ENCODE results near the gene IKBKE.

DNA sequence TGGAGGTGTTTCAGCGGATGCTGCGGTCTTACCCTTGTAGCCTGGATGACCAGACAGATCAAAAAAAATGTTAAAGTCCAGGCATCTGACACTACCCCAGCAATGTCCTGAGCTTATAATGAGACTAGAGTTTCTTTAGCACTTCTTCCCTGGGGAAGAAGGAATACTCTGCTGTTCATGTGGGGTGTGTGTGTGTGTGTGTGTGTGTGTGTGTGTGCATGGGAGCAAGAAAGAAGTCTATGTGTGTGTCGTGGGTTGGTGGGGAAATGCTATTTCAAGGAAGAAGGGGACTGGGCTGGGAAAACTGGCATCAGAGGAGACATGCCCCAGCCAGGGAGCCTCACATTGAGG is 34.1 kb downstream of the IKBKE start:
- TF ChIP-seq TAF1 (IDR thresholded peaks at IDR 0.05; ENCODE audit: low read depth, low read length) (no peak), POLR2A (IDR thresholded peaks at IDR 0.05; ENCODE audit: control extremely low read depth in 1 of 2, low read depth in 2 of 2, low read length in 2 of 2) (no peak), ZNF274 (IDR thresholded peaks at IDR 0.05; ENCODE audit: borderline replicate concordance, extremely low read depth, low read length) (no peak), EGR1 (IDR thresholded peaks at IDR 0.05; ENCODE audit: borderline replicate concordance, low read depth, low read length) (no peak)
- TF ChIP-seq, protein P1, sequence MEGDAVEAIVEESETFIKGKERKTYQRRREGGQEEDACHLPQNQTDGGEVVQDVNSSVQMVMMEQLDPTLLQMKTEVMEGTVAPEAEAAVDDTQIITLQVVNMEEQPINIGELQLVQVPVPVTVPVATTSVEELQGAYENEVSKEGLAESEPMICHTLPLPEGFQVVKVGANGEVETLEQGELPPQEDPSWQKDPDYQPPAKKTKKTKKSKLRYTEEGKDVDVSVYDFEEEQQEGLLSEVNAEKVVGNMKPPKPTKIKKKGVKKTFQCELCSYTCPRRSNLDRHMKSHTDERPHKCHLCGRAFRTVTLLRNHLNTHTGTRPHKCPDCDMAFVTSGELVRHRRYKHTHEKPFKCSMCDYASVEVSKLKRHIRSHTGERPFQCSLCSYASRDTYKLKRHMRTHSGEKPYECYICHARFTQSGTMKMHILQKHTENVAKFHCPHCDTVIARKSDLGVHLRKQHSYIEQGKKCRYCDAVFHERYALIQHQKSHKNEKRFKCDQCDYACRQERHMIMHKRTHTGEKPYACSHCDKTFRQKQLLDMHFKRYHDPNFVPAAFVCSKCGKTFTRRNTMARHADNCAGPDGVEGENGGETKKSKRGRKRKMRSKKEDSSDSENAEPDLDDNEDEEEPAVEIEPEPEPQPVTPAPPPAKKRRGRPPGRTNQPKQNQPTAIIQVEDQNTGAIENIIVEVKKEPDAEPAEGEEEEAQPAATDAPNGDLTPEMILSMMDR (IDR thresholded peaks at IDR 0.05; ENCODE audit: control extremely low read depth in 1 of 3, insufficient read depth in 1 of 3, low read depth in 1 of 3, low read length in 3 of 3): no peak

Measured in H1 (cell line).